IPS-18c (cell line): ENCODE data around the gene MICAL3.
"Not testable (repeated sequence)": the region's sequence is repeated elsewhere in the genome, so short reads cannot be mapped to it uniquely, and the experiment has no call there.

Source experiments
- H3K4me3 ChIP-seq: 2 replicates; pipeline ENCODE4 v1.7.0; 2013; ENCODE audit warnings: low read depth, mild to moderate bottlenecking, low read length, moderate library complexity; ENCODE audit not compliant: insufficient read depth
- H3K9me3 ChIP-seq: one replicate; pipeline ENCODE4 v1.6.1; 2013; ENCODE audit warnings: mild to moderate bottlenecking, low read length, moderate library complexity; ENCODE audit not compliant: control insufficient read depth, insufficient read depth

The MICAL3 gene

GRCh38 chr22:17991992-17992391 is 32.4 kb downstream of the MICAL3 start:
- not testable (repeated sequence) for H3K9me3 ChIP-seq, H3K4me3 ChIP-seq

- no peak overlapping the region for H3K4me3 ChIP-seq
- no peaks in the 10 kb centered on the region for H3K9me3 ChIP-seq
These were observed 33.4 kb downstream of the MICAL3 start for GRCh38 chr22:17990942-17991341.

GRCh38 chr22:17990147-17990546 is 34.2 kb downstream of the MICAL3 start:
- Histone ChIP-seq H3K9me3 (no peaks in the 10 kb centered on the region), H3K4me3 (no peak overlapping the region)

GRCh38 chr22:17988800-17989513 is 35.4 kb downstream of the MICAL3 start:
- no peak overlapping the region for H3K4me3 ChIP-seq
- no peaks in the 10 kb centered on the region for H3K9me3 ChIP-seq

- H3K9me3 ChIP-seq, result no peaks in the 10 kb centered on the region
These were observed 38.8 kb downstream of the MICAL3 start for GRCh38 chr22:17985606-17986005.

GRCh38 chr22:17985071-17985470 is 39.3 kb downstream of the MICAL3 start:
- H3K4me3 ChIP-seq, H3K9me3 ChIP-seq: not testable (repeated sequence)

More at GRCh38 chr22:17985606-17986005, 38.8 kb downstream of the MICAL3 start:
- H3K4me3 ChIP-seq, result no peak overlapping the region

GRCh38 chr22:17984114-17984513 is 40.2 kb downstream of the MICAL3 start:
- Histone ChIP-seq H3K4me3 (no peak overlapping the region), H3K9me3 (no peaks in the 10 kb centered on the region)

- Histone ChIP-seq H3K4me3 (no peak overlapping the region), H3K9me3 (no peaks in the 10 kb centered on the region)
These were observed 41.7 kb downstream of the MICAL3 start for GRCh38 chr22:17982572-17983141.

- Histone ChIP-seq H3K9me3 (no peaks in the 10 kb centered on the region), H3K4me3 (no peak overlapping the region)
These were observed 42.9 kb downstream of the MICAL3 start for GRCh38 chr22:17981497-17981896.

GRCh38 chr22:17980638-17981051 is 43.7 kb downstream of the MICAL3 start:
- H3K9me3 ChIP-seq, result no peaks in the 10 kb centered on the region
- H3K4me3 ChIP-seq, result no peak overlapping the region

GRCh38 chr22:17980015-17980590 is 44.3 kb downstream of the MICAL3 start:
- no peaks in the 10 kb centered on the region for H3K9me3 ChIP-seq
- H3K4me3 ChIP-seq, result no peak overlapping the region

GRCh38 chr22:17978027-17978426 is 46.3 kb downstream of the MICAL3 start:
- H3K9me3 ChIP-seq, result no peaks in the 10 kb centered on the region
- H3K4me3 ChIP-seq, result no peak overlapping the region

GRCh38 chr22:17977371-17977770 is 47.0 kb downstream of the MICAL3 start:
- H3K4me3 ChIP-seq, result no peak overlapping the region
- no peaks in the 10 kb centered on the region for H3K9me3 ChIP-seq

GRCh38 chr22:17976121-17976520 is 48.2 kb downstream of the MICAL3 start:
- H3K9me3 ChIP-seq, result no peaks in the 10 kb centered on the region
- no peak overlapping the region for H3K4me3 ChIP-seq

- no peaks in the 10 kb centered on the region for H3K9me3 ChIP-seq
- H3K4me3 ChIP-seq, result no peak overlapping the region
These were observed 49.5 kb downstream of the MICAL3 start for GRCh38 chr22:17974703-17975372.

- Histone ChIP-seq H3K4me3 (no peak overlapping the region), H3K9me3 (no peaks in the 10 kb centered on the region)
These were observed 50.3 kb downstream of the MICAL3 start for GRCh38 chr22:17974087-17974486.

- no peak overlapping the region for H3K4me3 ChIP-seq
These were observed 51.1 kb downstream of the MICAL3 start for GRCh38 chr22:17973217-17973616.

More at GRCh38 chr22:17973217-17973616, 51.1 kb downstream of the MICAL3 start:
- no peaks in the 10 kb centered on the region for H3K9me3 ChIP-seq
